ENCODE data around the gene DNAI7. TPM values are rescaled to one million over a fixed set of nuclear protein-coding genes. Genes with fewer than 3 reads are reported as not detected.

DNAI7 gene
- total RNA-seq, 4 donors from 2014 or later = 0.47 to 3.5 (median 0.56) TPM; not detected in 1

GRCh38 chr12:25184132-25184531 lies 10.8 kb downstream of the DNAI7 start:
- no peak for TF ChIP-seq CTCF (IDR thresholded peaks at IDR 0.05)
- DNase-seq (ENCODE audit: low spot score) = no peak
- no peak for ATAC-seq (ENCODE audit: low FRiP score)

- DNase-seq (ENCODE audit: low spot score) (no peak), ATAC-seq (ENCODE audit: low FRiP score) (no peak)
- no peak for TF ChIP-seq CTCF (IDR thresholded peaks at IDR 0.05)
Measured at GRCh38 chr12:25182765-25183164, 12.2 kb downstream of the DNAI7 start.

- ATAC-seq (ENCODE audit: low FRiP score) (no peak), DNase-seq (ENCODE audit: low spot score) (no peak)
- TF ChIP-seq CTCF (IDR thresholded peaks at IDR 0.05) = no peak
Measured at GRCh38 chr12:25162866-25163265, 32.1 kb downstream of the DNAI7 start.

- ATAC-seq (ENCODE audit: low FRiP score) = no peak
- no peak for DNase-seq (ENCODE audit: low spot score)
- TF ChIP-seq CTCF (IDR thresholded peaks at IDR 0.05) = no peak
Measured at GRCh38 chr12:25156061-25156460, 38.9 kb downstream of the DNAI7 start.

DNA sequence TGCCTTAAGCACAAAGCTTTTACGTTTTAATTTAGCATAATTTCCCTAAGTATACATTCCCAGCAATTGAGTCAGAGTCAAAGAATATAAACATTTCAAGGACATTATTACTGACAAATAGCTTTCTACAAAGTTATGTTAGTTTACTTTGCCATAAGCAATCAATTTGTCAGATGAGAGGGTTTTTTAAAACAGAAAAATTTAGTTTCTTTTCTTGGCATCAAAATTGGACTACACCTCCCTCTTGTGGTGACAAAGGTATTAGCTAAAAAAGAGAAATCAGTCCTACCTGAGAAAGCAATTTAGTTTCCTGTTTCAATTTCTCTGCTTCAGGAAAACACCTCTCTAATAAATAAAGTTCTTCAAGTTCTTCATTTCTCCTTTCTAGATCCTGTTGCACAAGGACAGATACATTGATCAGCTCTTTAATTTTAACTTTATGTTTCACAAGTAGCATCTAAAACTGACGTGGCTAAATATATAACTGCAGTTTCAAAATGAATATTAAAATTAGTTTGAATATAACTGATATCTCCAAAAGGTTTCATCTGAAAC lies 39.9 kb downstream of the DNAI7 start:
- DNase-seq (ENCODE audit: low spot score) (no peak), ATAC-seq (ENCODE audit: low FRiP score) (no peak)
- no peak for TF ChIP-seq CTCF (IDR thresholded peaks at IDR 0.05)

GRCh38 chr12:25152055-25152454 lies 42.9 kb downstream of the DNAI7 start:
- ATAC-seq (ENCODE audit: low FRiP score) (no peak), DNase-seq (ENCODE audit: low spot score) (no peak)
- TF ChIP-seq CTCF (IDR thresholded peaks at IDR 0.05) = no peak

DNA sequence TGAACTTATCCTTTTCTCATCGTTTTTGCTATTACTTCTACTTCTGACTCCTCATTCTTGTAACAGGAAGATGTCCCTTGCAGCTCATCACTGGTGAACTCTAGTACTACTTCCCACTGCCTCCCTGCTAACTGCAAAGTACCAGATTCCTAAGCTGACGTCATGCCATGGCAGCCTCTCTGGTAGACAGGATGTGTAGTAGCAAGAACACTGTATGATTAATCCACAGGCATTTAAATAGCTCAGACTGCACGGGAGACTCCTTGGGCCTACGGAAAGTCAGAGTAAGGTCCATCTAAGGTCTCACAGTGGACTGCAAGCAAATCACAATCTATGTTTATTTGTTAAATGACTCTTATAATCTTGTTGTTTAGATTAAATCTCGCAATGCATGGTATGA lies 43.5 kb downstream of the DNAI7 start:
- ATAC-seq (ENCODE audit: low FRiP score) (peak; percentile 78), DNase-seq (ENCODE audit: low spot score) (no peak)
- no peak for TF ChIP-seq CTCF (IDR thresholded peaks at IDR 0.05)

Measured in omental fat pad (tissue), 4 donors.